Astrocyte (in vitro differentiated cells and primary cell): ENCODE results near the gene RIMBP2. TPM values are rescaled to one million over a fixed set of nuclear protein-coding genes. Genes with fewer than 3 reads are reported as not detected.

Experiments used
- DNase-seq: peaks from one replicate; pipeline ENCODE4 v3.0.0-alpha.2; 2010; ENCODE audit warnings: low read depth
- FAIRE-seq: peaks from 2 replicates; lab custom pipeline; 2011; peaks lifted over from hg19 to GRCh38; lab: Jason Lieb, UNC
- H2AFZ ChIP-seq: 2 replicates; pipeline ENCODE4 v1.6.0; 2012; ENCODE audit warnings: low read depth, low read length, inconsistent platforms
- H3K27ac ChIP-seq: 2 replicates; pipeline ENCODE4 v1.5.1; 2011; ENCODE audit warnings: low read depth, low read length, inconsistent platforms
- H3K27me3 ChIP-seq: 2 replicates; pipeline ENCODE4 v1.6.0; 2011; ENCODE audit warnings: low read length, inconsistent platforms; ENCODE audit not compliant: insufficient read depth
- H3K36me3 ChIP-seq: 2 replicates; pipeline ENCODE4 v1.5.1; 2011; ENCODE audit warnings: low read length, inconsistent platforms; ENCODE audit not compliant: insufficient read depth
- H3K4me1 ChIP-seq: 2 replicates; pipeline ENCODE4 v1.5.1; 2011; ENCODE audit warnings: low read length, inconsistent platforms; ENCODE audit not compliant: insufficient read depth
- H3K4me2 ChIP-seq: 2 replicates; pipeline ENCODE4 v1.6.0; 2012; ENCODE audit warnings: low read length, inconsistent platforms
- H3K4me3 ChIP-seq: 2 replicates; pipeline ENCODE4 v1.5.1; 2011; ENCODE audit warnings: low read depth, mild to moderate bottlenecking, low read length, inconsistent platforms; ENCODE audit not compliant: insufficient read depth
- H3K79me2 ChIP-seq: 2 replicates; pipeline ENCODE4 v1.6.0; 2012; ENCODE audit warnings: mild to moderate bottlenecking, low read length, inconsistent platforms; ENCODE audit not compliant: insufficient read depth
- H3K9ac ChIP-seq: 2 replicates; pipeline ENCODE4 v1.6.0; 2012; ENCODE audit warnings: mild to moderate bottlenecking, low read length, inconsistent platforms
- H3K9me3 ChIP-seq: 2 replicates; pipeline ENCODE4 v1.5.1; 2012; ENCODE audit warnings: low read depth, mild to moderate bottlenecking, low read length, inconsistent platforms; ENCODE audit not compliant: insufficient read depth
- H4K20me1 ChIP-seq: 2 replicates; pipeline ENCODE4 v1.6.0; 2012; ENCODE audit warnings: low read length, inconsistent platforms; ENCODE audit not compliant: insufficient read depth
- H3K27ac Mint-ChIP-seq: one replicate; pipeline ENCODE4 v1.8.0; 2021; ENCODE audit warnings: mild to moderate bottlenecking, mixed read lengths; ENCODE audit not compliant: unreplicated experiment
- H3K27me3 Mint-ChIP-seq: one replicate; pipeline ENCODE4 v1.8.0; 2021; ENCODE audit warnings: low read depth, mixed read lengths; ENCODE audit not compliant: unreplicated experiment
- H3K36me3 Mint-ChIP-seq: one replicate; pipeline ENCODE4 v1.8.0; 2021; ENCODE audit warnings: low read depth, mixed read lengths; ENCODE audit not compliant: unreplicated experiment
- H3K4me1 Mint-ChIP-seq: one replicate; pipeline ENCODE4 v1.8.0; 2021; ENCODE audit warnings: low read depth, mixed read lengths; ENCODE audit not compliant: unreplicated experiment
- H3K4me3 Mint-ChIP-seq: one replicate; pipeline ENCODE4 v1.8.0; 2021; ENCODE audit warnings: mild to moderate bottlenecking, moderate library complexity, mixed read lengths; ENCODE audit not compliant: unreplicated experiment
- H3K9me3 Mint-ChIP-seq: one replicate; pipeline ENCODE4 v1.8.0; 2021; ENCODE audit warnings: mild to moderate bottlenecking, mixed read lengths; ENCODE audit not compliant: unreplicated experiment
- CTCF ChIP-seq: IDR thresholded peaks from 2 replicates; pipeline ENCODE4 v1.5.1; 2011; ENCODE audit warnings: low read depth, mild to moderate bottlenecking, inconsistent platforms, low read length, moderate library complexity; ENCODE audit not compliant: insufficient read depth
- EZH2 ChIP-seq: IDR thresholded peaks from 2 replicates; pipeline ENCODE4 v1.6.1; 2012; ENCODE audit warnings: mild to moderate bottlenecking, low read length, inconsistent platforms; ENCODE audit not compliant: insufficient read depth
- total RNA-seq: library from RNA; stranded (reverse); gene quantifications from 2 replicates; pipeline ENCODE4 v1.2.1, GENCODE V29; 2021

The RIMBP2 gene
- total RNA-seq, 1 donor from 2014 or later = 2.2 TPM

GRCh38 chr12:130482448-130482847, 233.7 kb downstream of the RIMBP2 start:
- Mint-ChIP-seq H3K9me3 (peaks cover under 1% of the 10 kb centered on the region), H3K36me3 (no peaks in the 10 kb centered on the region), H3K4me1 (no peaks in the 10 kb centered on the region), H3K27ac (no peak overlapping the region), H3K4me3 (no peak overlapping the region), H3K27me3 (peaks cover 3% of the 10 kb centered on the region)
- H3K4me2 ChIP-seq = no peak overlapping the region
- H3K27me3 ChIP-seq = no peaks in the 10 kb centered on the region
- no peak overlapping the region for H3K4me3 ChIP-seq
- H3K36me3 ChIP-seq = no peaks in the 10 kb centered on the region
- H3K9me3 ChIP-seq = peaks cover 7% of the 10 kb centered on the region
- no peak overlapping the region for H3K27ac ChIP-seq
- no peak overlapping the region for H3K9ac ChIP-seq
- no peak for FAIRE-seq
- DNase-seq = no peak
- no peak overlapping the region for H2AFZ ChIP-seq
- H4K20me1 ChIP-seq = no peaks in the 10 kb centered on the region
- TF ChIP-seq EZH2 (no peak), CTCF (no peak)
- no peaks in the 10 kb centered on the region for H3K79me2 ChIP-seq
- no peaks in the 10 kb centered on the region for H3K4me1 ChIP-seq

- no peaks in the 10 kb centered on the region for H4K20me1 ChIP-seq
- H3K27me3 ChIP-seq = no peaks in the 10 kb centered on the region
- DNase-seq (no peak), FAIRE-seq (no peak)
- Mint-ChIP-seq H3K36me3 (no peaks in the 10 kb centered on the region), H3K4me3 (no peak overlapping the region), H3K27ac (no peak overlapping the region), H3K9me3 (peaks cover 4% of the 10 kb centered on the region), H3K4me1 (no peaks in the 10 kb centered on the region), H3K27me3 (no peaks in the 10 kb centered on the region)
- H2AFZ ChIP-seq = no peak overlapping the region
- no peaks in the 10 kb centered on the region for H3K36me3 ChIP-seq
- H3K4me2 ChIP-seq = no peak overlapping the region
- TF ChIP-seq CTCF (no peak), EZH2 (no peak)
- H3K4me1 ChIP-seq = no peaks in the 10 kb centered on the region
- H3K4me3 ChIP-seq = no peak overlapping the region
- no peaks in the 10 kb centered on the region for H3K79me2 ChIP-seq
- H3K9me3 ChIP-seq = peaks cover 7% of the 10 kb centered on the region
- H3K9ac ChIP-seq = no peak overlapping the region
- no peak overlapping the region for H3K27ac ChIP-seq
Measured at GRCh38 chr12:130481392-130481879, 234.7 kb downstream of the RIMBP2 start.

GRCh38 chr12:130480887-130481286, 235.2 kb downstream of the RIMBP2 start:
- H3K4me3 Mint-ChIP-seq = no peak overlapping the region
- H3K9me3 Mint-ChIP-seq = peaks cover 4% of the 10 kb centered on the region
- Histone ChIP-seq H3K79me2 (no peaks in the 10 kb centered on the region), H4K20me1 (no peaks in the 10 kb centered on the region), H3K27me3 (no peaks in the 10 kb centered on the region), H3K36me3 (no peaks in the 10 kb centered on the region), H3K9me3 (peaks cover 5% of the 10 kb centered on the region), H3K9ac (no peak overlapping the region), H3K27ac (no peak overlapping the region), H3K4me1 (no peaks in the 10 kb centered on the region), H3K4me2 (no peak overlapping the region), H2AFZ (no peak overlapping the region), H3K4me3 (no peak overlapping the region)
- H3K4me1 Mint-ChIP-seq = no peaks in the 10 kb centered on the region
- FAIRE-seq (no peak), DNase-seq (no peak)
- TF ChIP-seq EZH2 = no peak
- no peak overlapping the region for H3K27ac Mint-ChIP-seq
- H3K36me3 Mint-ChIP-seq = no peaks in the 10 kb centered on the region
- H3K27me3 Mint-ChIP-seq = peaks cover under 1% of the 10 kb centered on the region
